ENCODE data around the gene GPR27.

DNA sequence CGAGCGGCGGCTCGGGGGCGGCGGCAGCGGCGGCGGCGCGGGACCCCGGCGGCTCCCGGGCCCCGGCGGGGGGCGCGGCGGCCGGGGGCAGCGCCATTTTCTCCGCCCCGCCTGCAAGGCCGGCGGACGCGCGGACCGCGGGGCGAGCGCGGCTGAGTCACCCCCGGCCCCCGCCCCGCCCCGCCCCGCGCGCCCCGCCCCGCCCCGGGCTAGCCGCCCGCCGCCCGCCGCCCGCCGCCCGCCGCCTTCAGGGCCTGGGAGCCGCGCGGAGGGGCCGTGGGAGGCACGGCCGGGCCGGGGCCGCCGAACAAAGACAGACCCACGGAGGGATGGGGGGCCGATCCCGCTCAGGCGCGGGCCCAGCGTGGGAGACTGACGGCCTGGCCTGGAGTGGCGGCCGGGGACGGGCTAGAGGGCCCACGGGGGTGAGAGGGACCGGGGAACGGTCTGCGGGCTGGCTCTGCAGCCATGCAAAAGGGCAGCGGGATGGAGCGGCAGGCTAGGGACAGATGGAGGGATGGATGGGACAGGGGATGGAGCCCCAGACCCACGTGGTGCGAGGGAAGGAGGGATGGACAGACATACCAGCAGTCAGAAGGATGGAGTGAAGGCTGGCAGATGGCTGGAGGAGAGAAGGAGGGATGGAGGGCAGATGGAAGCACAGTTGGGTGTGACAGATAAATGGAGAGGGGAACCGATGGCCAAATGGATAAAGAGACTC is 28.2 kb upstream of the GPR27 start, which contains the start of gene EIF4E3:
- TF ChIP-seq FOXA1 (IDR thresholded peaks at IDR 0.05): no peak
- TF ChIP-seq, protein P1, sequence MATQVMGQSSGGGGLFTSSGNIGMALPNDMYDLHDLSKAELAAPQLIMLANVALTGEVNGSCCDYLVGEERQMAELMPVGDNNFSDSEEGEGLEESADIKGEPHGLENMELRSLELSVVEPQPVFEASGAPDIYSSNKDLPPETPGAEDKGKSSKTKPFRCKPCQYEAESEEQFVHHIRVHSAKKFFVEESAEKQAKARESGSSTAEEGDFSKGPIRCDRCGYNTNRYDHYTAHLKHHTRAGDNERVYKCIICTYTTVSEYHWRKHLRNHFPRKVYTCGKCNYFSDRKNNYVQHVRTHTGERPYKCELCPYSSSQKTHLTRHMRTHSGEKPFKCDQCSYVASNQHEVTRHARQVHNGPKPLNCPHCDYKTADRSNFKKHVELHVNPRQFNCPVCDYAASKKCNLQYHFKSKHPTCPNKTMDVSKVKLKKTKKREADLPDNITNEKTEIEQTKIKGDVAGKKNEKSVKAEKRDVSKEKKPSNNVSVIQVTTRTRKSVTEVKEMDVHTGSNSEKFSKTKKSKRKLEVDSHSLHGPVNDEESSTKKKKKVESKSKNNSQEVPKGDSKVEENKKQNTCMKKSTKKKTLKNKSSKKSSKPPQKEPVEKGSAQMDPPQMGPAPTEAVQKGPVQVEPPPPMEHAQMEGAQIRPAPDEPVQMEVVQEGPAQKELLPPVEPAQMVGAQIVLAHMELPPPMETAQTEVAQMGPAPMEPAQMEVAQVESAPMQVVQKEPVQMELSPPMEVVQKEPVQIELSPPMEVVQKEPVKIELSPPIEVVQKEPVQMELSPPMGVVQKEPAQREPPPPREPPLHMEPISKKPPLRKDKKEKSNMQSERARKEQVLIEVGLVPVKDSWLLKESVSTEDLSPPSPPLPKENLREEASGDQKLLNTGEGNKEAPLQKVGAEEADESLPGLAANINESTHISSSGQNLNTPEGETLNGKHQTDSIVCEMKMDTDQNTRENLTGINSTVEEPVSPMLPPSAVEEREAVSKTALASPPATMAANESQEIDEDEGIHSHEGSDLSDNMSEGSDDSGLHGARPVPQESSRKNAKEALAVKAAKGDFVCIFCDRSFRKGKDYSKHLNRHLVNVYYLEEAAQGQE (IDR thresholded peaks at IDR 0.05): no peak
- TF ChIP-seq, protein P2, sequence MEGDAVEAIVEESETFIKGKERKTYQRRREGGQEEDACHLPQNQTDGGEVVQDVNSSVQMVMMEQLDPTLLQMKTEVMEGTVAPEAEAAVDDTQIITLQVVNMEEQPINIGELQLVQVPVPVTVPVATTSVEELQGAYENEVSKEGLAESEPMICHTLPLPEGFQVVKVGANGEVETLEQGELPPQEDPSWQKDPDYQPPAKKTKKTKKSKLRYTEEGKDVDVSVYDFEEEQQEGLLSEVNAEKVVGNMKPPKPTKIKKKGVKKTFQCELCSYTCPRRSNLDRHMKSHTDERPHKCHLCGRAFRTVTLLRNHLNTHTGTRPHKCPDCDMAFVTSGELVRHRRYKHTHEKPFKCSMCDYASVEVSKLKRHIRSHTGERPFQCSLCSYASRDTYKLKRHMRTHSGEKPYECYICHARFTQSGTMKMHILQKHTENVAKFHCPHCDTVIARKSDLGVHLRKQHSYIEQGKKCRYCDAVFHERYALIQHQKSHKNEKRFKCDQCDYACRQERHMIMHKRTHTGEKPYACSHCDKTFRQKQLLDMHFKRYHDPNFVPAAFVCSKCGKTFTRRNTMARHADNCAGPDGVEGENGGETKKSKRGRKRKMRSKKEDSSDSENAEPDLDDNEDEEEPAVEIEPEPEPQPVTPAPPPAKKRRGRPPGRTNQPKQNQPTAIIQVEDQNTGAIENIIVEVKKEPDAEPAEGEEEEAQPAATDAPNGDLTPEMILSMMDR (IDR thresholded peaks at IDR 0.05; ENCODE audit: low read depth, low read length, missing input control): no peak
- TF ChIP-seq YY1 (IDR thresholded peaks at IDR 0.05): no peak
- TF ChIP-seq SP1 (IDR thresholded peaks at IDR 0.05): no peak
- TF ChIP-seq, protein P3, sequence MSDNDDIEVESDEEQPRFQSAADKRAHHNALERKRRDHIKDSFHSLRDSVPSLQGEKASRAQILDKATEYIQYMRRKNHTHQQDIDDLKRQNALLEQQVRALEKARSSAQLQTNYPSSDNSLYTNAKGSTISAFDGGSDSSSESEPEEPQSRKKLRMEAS (IDR thresholded peaks at IDR 0.05): no peak
- no peak for TF ChIP-seq RAD21 (IDR thresholded peaks at IDR 0.05)
- TF ChIP-seq JUND (IDR thresholded peaks at IDR 0.05): no peak
- TF ChIP-seq EGR1 (IDR thresholded peaks at IDR 0.05; ENCODE audit: low read depth in 2 of 2): no peak
- no peak for TF ChIP-seq RXRA (IDR thresholded peaks at IDR 0.05)
- no peak for TF ChIP-seq TAF1 (conservative IDR thresholded peaks at IDR 0.05)
- TF ChIP-seq, protein P4, sequence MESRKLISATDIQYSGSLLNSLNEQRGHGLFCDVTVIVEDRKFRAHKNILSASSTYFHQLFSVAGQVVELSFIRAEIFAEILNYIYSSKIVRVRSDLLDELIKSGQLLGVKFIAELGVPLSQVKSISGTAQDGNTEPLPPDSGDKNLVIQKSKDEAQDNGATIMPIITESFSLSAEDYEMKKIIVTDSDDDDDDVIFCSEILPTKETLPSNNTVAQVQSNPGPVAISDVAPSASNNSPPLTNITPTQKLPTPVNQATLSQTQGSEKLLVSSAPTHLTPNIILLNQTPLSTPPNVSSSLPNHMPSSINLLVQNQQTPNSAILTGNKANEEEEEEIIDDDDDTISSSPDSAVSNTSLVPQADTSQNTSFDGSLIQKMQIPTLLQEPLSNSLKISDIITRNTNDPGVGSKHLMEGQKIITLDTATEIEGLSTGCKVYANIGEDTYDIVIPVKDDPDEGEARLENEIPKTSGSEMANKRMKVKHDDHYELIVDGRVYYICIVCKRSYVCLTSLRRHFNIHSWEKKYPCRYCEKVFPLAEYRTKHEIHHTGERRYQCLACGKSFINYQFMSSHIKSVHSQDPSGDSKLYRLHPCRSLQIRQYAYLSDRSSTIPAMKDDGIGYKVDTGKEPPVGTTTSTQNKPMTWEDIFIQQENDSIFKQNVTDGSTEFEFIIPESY (IDR thresholded peaks at IDR 0.05): no peak
- no peak for TF ChIP-seq HNF4G (IDR thresholded peaks at IDR 0.05)
- no peak for TF ChIP-seq GABPA (IDR thresholded peaks at IDR 0.05 in 1 of 2, conservative IDR thresholded peaks at IDR 0.05 in 1 of 2)

All from liver (tissue), 3 donors.